Right cardiac atrium (tissue), 5 donors: Measurements from ENCODE around the gene EXOC3. TPM values are rescaled to one million over a fixed set of nuclear protein-coding genes. Genes with fewer than 3 reads are reported as not detected.

ENCODE experiments used
- ATAC-seq, 2 donors: fragments of 200-7000 bp; cut with Tn5 transposase; one replicate each; pipeline versions ENCODE4 v1.8.0 to v1.9.1; 2020; ENCODE audit warnings: moderate library complexity in 2 of 2, mild to moderate bottlenecking in 1 of 2
- DNase-seq, 3 donors: peaks; one replicate each; pipeline ENCODE4 v3.0.0-alpha.2; 2020
- H3K27ac ChIP-seq: one replicate; pipeline ENCODE4 v1.5.1; 2013; ENCODE audit warnings: mild to moderate bottlenecking, low read length, control low read depth, moderate library complexity
- H3K27me3 ChIP-seq: one replicate; pipeline ENCODE4 v1.6.1; 2013; ENCODE audit not compliant: control insufficient read depth, insufficient read depth
- H3K4me1 ChIP-seq: one replicate; pipeline ENCODE4 v1.6.1; 2013; ENCODE audit warnings: low read length; ENCODE audit not compliant: control insufficient read depth, insufficient read depth
- H3K4me3 ChIP-seq: one replicate; pipeline ENCODE4 v1.5.1; 2013; ENCODE audit warnings: low read length, control low read depth
- H3K9me3 ChIP-seq: one replicate; pipeline ENCODE4 v1.6.1; 2013; ENCODE audit warnings: low read length; ENCODE audit not compliant: control insufficient read depth
- WGBS: extraction: QIAGEN DNeasy Blood & Tissue Kit; methylation state at CpG from one replicate; pipeline ENCODE4 v1.1.7; 2013; 5-methylcytosine and 5-hydroxymethylcytosine counted together
- intact Hi-C, 4 donors: fragments of 100-400 bp; cut with DNase I; formaldehyde crosslinking; loops; one replicate each; pipeline versions ENCODE4 v1.11.0 to v1.14.0; 2022 to 2023
- polyA plus RNA-seq: library from polyadenylated mRNA; stranded (reverse); fragments of 200-250 nt; gene quantifications from one replicate; pipeline ENCODE4 v1.2.3, GENCODE V29; 2013
- total RNA-seq, 4 donors: library from RNA; stranded (reverse); fragmentation: NEBNext Ultra II Directional; extraction: Animal tissue kit (Norgen Biotek cat#: 25700); gene quantifications; one replicate each; pipeline ENCODE4 v1.2.1, GENCODE V29; 2021
- donor health status: healthy with polysubstance abuse.
- donor health status: DM: no; HTN: yes; CAD: no.
- donor health status: DM: no; HTN: no; CAD: no.
- donor health status: DM: no; HTN: yes; CAD: no; lungs with severe emphysema.
- donor health status: DM: yes; HTN: yes; CAD: no.

The EXOC3 gene
- total and polyA plus RNA-seq, 5 donors, result 30.1 to 50.2 (median 46.5) TPM

DNA sequence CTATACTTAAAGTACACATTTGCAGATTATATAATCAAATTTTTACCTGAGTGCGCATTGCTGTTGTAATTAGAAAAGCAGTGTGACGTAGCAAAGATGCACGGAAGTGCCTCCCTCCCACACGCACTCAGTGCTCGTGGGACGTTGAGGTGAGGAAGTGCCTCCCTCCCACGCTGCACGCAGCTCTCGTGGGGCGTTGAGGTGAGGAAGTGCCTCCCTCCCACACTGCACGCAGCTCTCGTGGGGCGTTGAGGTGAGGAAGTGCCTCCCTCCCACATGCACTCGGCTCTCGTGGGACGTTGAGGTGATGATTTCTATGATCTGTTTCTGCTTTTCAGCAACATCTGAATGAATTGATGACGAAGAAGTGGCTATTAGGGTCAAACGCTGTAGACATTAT, 21.0 kb downstream of the EXOC3 start:
- no peak for DNase-seq
- Histone ChIP-seq H3K9me3 (no peaks in the 10 kb centered on the region), H3K4me1 (no peaks in the 10 kb centered on the region), H3K4me3 (no peak overlapping the region), H3K27me3 (no peaks in the 10 kb centered on the region), H3K27ac (no peak overlapping the region)
- 64% methylated on average over 18 of the region's 18 CpGs for WGBS
- no peak for ATAC-seq
- intact Hi-C loops, result no loop called here

DNA sequence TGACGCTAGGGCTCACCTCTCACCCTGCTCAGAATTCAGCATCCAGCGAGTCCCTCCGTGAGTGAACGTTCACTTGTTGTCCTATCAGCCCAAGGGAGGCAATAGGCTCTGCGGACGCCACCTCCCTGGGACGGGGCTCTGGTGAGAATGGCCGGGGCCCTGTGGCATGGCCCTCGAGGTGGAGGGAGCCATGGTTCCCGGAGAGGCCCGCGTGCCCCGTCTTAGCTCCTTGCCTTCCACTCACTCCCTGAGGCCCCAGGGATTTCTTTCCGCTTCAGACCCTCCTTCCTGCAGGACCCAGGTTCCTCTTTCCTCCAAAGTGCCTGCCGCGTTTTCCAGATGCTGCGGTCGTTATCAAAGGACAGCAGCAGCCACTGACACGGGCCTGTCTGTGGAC, 21.5 kb downstream of the EXOC3 start:
- Histone ChIP-seq H3K9me3 (no peaks in the 10 kb centered on the region), H3K27me3 (no peaks in the 10 kb centered on the region), H3K27ac (no peak overlapping the region), H3K4me3 (no peak overlapping the region), H3K4me1 (no peaks in the 10 kb centered on the region)
- ATAC-seq (peak in 1 of 2 donors; percentile 4), DNase-seq (peak in 1 of 3 donors; percentile 13)
- 92% methylated on average over 19 of the region's 19 CpGs for WGBS
- intact Hi-C loops, result no loop called here

DNA sequence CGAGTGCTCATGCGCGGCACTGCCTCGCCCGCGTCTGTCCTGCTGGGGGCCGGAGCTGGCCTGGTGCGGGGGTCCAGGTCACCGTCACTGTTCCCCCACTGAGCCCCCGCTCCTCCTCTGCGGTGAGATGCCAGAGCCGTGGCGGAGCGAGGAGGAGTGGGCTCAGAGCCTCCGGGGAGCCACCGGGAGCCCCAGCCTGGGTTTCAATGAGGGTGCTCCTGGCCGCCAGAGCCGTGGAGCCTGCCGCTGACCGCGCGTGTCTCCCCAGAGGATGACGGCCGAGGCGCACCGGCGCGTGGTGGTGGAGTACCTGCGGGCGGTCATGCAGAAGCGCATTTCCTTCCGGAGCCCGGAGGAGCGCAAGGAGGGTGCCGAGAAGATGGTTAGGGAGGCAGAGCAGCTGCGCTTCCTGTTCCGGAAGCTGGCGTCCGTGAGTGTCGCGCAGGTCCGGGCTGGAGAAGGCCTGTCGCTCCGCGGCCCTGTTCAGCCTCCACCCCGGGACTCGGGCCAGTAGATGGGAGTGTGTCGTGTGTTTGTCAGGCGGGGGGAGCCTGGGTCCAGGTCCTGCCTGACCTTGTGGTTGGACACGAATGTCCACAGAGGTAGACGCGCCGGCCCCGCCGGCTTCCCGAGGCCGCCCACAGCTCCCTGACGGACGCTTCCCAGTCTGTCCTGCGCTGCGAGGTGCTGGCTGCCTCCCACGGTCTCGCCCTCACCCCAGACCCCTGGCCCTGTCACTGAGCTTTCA, 22.0 kb downstream of the EXOC3 start:
- DNase-seq, result peak; percentile 11 to 60 (median 50)
- Histone ChIP-seq H3K27ac (no peak overlapping the region), H3K4me1 (no peaks in the 10 kb centered on the region), H3K27me3 (no peaks in the 10 kb centered on the region), H3K9me3 (no peaks in the 10 kb centered on the region), H3K4me3 (no peak overlapping the region)
- peak; percentile 6 for ATAC-seq
- intact Hi-C loops, result no loop called here
- WGBS, result 92% methylated on average over 63 of the region's 63 CpGs

DNA sequence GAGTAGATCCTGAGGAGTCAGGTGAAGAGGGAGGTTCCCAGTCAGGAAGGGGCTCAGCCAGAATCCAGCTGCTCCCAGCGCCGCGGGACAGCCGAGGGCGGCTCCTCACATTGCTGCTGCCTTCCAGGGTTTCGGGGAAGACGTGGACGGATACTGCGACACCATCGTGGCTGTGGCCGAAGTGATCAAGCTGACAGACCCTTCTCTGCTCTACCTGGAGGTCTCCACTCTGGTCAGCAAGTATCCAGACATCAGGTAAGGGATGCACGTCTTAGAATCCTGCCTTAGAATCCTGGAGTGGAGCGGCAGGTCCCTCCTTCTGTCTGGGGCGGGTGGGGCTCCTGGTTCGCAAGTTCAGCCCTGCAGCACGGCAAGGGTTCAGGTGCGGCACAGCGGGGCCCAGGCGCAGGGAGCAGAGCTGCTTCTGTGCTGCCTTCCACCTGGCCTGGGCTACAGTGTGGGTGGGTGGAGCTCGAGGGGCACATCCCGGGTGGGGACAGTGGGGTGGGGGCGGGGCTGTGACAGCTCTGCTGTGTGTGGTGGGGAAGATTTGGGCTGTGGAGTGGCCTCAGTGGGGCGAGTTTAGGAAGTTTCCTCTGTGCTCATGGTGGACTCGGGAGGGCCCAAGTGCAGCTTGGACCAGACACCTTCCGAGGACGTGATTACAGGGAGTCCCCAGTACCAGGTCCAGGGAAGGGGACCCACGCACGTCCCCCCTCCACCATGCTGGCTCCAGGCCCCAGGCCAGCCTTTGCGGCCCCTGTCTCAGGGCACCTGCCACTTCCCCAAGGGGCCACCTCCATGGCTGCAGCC, 22.8 kb downstream of the EXOC3 start:
- Histone ChIP-seq H3K27ac (no peak overlapping the region), H3K4me1 (no peaks in the 10 kb centered on the region), H3K27me3 (no peaks in the 10 kb centered on the region), H3K9me3 (no peaks in the 10 kb centered on the region), H3K4me3 (no peak overlapping the region)
- peak; percentile 7 for ATAC-seq
- WGBS, result 89% methylated on average over 29 of the region's 29 CpGs
- intact Hi-C loops, result no loop called here
- peak in 1 of 3 donors; percentile 41 for DNase-seq

DNA sequence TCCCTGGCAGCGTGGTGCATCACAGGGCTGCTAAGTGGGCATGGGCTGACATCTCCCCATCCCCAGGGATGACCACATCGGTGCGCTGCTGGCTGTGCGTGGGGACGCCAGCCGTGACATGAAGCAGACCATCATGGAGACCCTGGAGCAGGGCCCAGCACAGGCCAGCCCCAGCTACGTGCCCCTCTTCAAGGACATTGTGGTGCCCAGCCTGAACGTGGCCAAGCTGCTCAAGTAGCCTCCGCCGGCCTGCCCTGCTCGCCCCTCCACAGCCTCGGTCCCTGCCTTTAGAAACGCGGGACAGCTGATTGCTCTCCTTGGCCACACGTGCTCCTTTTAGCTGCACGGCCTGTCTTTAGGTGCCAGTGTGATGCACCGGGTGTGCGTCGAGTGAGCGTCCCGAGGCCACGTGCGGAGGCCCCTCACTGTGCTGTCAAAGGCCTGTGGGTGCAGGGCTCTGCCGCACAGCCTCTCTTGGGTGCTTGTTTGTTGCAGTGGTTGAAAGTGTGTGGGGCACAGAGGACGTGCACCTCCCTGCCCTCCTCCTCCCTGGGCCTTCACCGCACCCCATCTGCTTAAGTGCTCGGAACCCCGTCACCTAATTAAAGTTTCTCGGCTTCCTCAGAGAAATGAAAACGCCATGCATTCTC, 23.8 kb downstream of the EXOC3 start:
- WGBS, result 92% methylated on average over 30 of the region's 30 CpGs
- intact Hi-C loops, result no loop called here
- Histone ChIP-seq H3K9me3 (no peaks in the 10 kb centered on the region), H3K27ac (no peak overlapping the region), H3K4me1 (peaks cover under 1% of the 10 kb centered on the region), H3K4me3 (no peak overlapping the region), H3K27me3 (no peaks in the 10 kb centered on the region)
- no peak for ATAC-seq
- peak in 2 of 3 donors; percentile 13 to 42 for DNase-seq

DNA sequence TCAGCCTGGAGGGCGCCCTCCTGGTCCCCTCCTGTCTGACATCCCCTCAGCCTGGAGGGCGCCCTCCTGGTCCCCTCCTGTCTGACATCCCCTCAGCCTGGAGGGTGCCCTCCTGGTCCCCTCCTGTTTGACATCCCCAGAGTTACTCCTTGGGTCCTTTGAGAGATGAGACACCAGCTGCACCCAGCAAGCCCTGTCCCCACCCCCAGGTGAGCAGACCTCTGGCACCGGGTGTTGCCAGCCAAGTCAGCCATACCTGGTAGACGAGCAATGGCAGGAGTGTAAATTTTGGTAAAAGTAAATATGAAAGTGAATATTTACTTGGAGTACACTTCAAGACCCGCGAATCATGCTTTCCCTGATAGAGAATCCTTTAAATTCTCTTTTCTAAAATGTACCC, 25.4 kb downstream of the EXOC3 start:
- DNase-seq, result no peak
- intact Hi-C loops, result no loop called here
- no peaks in the 10 kb centered on the region for H3K9me3 ChIP-seq
- H3K4me3 ChIP-seq, result no peak overlapping the region
- H3K27ac ChIP-seq, result no peak overlapping the region
- H3K4me1 ChIP-seq, result peaks cover 5% of the 10 kb centered on the region
- no peaks in the 10 kb centered on the region for H3K27me3 ChIP-seq
- no peak for ATAC-seq
- WGBS, result 92% methylated on average over 5 of the region's 6 CpGs

DNA sequence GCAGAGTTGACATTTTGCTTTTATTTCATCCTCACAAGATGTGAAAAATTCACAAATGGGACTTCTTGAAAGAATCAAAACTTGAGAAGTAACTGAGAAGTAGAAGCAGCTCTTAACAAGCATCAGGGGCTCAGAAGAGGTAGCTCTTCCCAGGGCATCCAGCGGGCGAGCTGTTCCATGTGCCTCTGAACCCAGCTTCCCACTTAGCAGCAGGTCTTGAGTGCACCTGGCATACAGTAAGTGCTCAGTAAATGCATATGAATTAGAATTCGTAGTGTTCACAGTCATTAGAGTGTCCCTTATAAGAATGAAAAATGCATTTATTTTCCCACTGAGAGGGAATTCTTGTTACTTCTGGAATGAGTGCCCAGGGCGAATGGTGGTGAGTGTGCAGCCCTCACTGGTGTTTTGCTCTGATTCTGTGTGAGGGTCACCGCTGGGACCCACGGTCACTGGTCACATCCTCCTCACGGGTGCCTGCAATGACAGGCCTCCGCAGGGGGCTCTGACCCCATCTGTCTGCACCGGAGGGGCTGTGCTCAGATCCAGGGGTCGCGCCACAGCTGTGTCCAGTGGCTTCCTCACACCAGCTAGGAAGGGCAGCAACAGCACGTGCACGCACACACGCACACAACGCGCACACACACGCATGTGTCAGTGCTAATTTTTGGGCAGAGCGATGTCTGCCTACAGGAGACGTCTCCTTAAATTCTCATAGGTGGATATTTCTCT, 26.9 kb downstream of the EXOC3 start:
- intact Hi-C loops, result no loop called here
- DNase-seq, result peak; percentile 13 to 58 (median 42)
- Histone ChIP-seq H3K4me3 (no peak overlapping the region), H3K27ac (no peak overlapping the region), H3K4me1 (peaks cover 5% of the 10 kb centered on the region), H3K27me3 (no peaks in the 10 kb centered on the region), H3K9me3 (no peaks in the 10 kb centered on the region)
- no peak for ATAC-seq
- 90% methylated on average over 19 of the region's 19 CpGs for WGBS

DNA sequence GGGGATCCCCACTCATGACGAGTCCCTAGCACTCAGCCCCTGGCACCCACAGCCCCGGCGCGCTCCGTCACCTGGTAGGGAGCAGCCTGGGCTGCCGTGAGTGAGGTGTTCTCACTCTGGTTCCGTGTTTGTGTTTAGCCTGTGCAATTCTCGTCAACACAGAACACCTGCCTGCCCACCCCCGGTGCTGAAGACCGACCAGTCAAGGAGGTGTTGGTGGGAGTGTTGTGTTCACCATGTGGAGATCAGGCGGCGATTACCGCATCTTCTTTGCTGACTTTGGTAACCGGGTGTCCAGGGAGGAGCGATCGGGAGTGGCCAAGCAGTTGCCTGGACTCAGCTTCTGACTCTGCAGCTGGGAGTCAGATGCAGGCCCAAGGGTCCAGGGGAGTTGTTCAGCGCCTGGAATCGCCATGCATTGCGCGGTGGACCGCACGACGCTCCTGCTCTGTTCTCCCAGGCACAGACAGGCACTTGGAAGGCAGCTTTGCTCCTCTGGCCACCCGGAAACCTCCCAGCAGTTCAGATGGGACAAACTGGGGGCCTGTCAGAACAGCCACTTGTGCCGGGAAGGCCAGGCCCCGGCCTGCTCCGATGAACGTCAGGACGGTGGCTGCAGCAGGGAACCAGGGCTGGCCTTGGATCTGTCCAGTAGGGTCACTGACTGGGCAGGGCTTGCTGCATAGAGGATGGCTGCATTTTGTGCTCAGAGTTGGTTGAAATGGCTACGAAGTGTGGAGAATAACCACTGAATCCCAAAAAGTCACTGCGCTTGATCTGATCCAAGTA, 28.2 kb downstream of the EXOC3 start:
- 93% methylated on average over 31 of the region's 31 CpGs for WGBS
- DNase-seq, result peak; percentile 5 to 57 (median 48)

DNA sequence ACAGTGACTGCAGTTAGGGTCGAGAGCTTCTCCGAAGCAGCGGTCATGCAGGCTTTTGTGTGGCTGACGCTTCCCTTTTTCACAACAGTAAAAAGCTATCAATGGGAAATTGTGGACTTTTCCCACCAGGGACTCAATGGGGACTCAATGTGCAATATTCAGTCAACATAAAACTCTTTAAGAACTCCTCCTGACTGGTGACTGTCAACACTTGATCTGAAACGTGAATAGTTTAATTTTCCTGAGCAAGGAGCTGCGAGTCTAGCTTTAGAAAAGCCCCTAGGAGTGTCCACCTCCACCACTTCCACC, 28.7 kb downstream of the EXOC3 start:
- intact Hi-C loops, result no loop called here
- no peak for DNase-seq
- Histone ChIP-seq H3K4me1 (peaks cover 5% of the 10 kb centered on the region), H3K27me3 (no peaks in the 10 kb centered on the region), H3K9me3 (no peaks in the 10 kb centered on the region), H3K4me3 (no peak overlapping the region), H3K27ac (no peak overlapping the region)
- no peak for ATAC-seq
- 81% methylated on average over 6 of the region's 6 CpGs for WGBS

More for the DNA sequence above, 28.2 kb downstream of the EXOC3 start:
- no peak overlapping the region for H3K4me3 ChIP-seq
- no peak for ATAC-seq
- H3K9me3 ChIP-seq, result no peaks in the 10 kb centered on the region
- H3K4me1 ChIP-seq, result peaks cover 5% of the 10 kb centered on the region
- intact Hi-C loops, result no loop called here
- H3K27ac ChIP-seq, result peak overlapping the region; percentile 9
- no peaks in the 10 kb centered on the region for H3K27me3 ChIP-seq

DNA sequence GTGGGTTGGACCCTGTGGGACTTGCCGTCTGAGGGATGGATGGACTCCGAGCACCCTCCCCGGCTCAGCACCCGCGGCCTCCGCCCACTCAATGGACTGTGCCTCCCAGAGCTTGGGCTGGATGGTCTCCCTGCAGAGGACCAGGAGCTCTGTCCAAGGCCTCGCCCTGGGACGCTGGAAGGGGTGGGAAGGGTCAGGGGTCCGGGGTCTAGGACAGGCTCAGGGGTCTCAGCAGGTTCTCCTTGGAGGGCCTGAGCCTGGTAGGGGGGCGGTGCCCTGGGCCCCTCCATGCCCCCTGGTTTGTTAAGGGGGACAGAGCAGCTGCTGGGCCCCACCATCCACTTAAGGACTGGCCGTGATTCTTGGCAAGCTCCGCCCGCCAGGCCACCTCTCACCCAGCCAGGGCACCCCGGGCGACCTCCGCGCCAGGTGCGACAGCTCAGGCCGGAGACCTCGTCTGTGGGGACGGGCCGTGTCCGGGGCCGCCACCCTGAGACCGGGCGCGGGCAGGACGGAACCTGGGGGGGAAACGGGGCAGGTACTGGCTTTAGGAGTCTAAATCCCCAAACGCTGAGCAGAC, 29.2 kb downstream of the EXOC3 start:
- no peaks in the 10 kb centered on the region for H3K9me3 ChIP-seq
- 17% methylated on average over 30 of the region's 30 CpGs for WGBS
- ATAC-seq (peak; percentile 9 to 46), DNase-seq (peak; percentile 43 to 76 (median 74))
- no peaks in the 10 kb centered on the region for H3K27me3 ChIP-seq
- H3K27ac ChIP-seq, result no peak overlapping the region
- intact Hi-C loops, result no loop called here
- H3K4me1 ChIP-seq, result peaks cover 5% of the 10 kb centered on the region
- peak overlapping the region; percentile 53 for H3K4me3 ChIP-seq
